Activated naive CD4-positive, alpha-beta T cell treated with anti-CD3 and anti-CD28 coated beads, Interleukin-2, amount 50 U/mL, for 16 hours (primary cell): ENCODE measurements around the gene TCP11L2.
"Not testable (repeated sequence)": the region's sequence is repeated elsewhere in the genome, so short reads cannot be mapped to it uniquely, and the experiment has no call there.

Experiments
- DNase-seq: peaks from one replicate; pipeline ENCODE4 v3.0.0-alpha.2; 2020

Gene TCP11L2

GRCh38 chr12:106345746-106346145 is 43.2 kb downstream of the TCP11L2 start:
- DNase-seq: no peak

DNA sequence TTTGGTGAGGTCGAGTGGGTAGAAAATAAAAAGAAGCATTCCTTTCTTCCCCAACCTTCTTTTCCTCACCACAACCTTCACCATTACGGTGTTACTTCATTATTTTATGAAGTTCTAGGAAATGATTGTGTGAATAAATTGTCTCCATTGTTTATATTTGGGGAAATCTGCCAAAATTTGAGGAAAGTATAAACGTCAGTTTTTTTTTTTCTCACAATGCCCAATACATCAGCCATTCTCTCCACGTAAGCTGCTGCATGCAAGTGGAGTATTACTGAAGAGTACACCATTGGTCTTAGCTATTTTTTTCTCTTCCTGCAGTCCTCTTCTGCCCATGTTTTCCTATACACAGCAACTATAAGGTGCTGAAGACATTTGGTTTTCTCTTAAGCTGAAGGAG is 45.9 kb downstream of the TCP11L2 start:
- no peak for DNase-seq

- DNase-seq: no peak
Measured at GRCh38 chr12:106353175-106353574, 50.6 kb downstream of the TCP11L2 start.

DNA sequence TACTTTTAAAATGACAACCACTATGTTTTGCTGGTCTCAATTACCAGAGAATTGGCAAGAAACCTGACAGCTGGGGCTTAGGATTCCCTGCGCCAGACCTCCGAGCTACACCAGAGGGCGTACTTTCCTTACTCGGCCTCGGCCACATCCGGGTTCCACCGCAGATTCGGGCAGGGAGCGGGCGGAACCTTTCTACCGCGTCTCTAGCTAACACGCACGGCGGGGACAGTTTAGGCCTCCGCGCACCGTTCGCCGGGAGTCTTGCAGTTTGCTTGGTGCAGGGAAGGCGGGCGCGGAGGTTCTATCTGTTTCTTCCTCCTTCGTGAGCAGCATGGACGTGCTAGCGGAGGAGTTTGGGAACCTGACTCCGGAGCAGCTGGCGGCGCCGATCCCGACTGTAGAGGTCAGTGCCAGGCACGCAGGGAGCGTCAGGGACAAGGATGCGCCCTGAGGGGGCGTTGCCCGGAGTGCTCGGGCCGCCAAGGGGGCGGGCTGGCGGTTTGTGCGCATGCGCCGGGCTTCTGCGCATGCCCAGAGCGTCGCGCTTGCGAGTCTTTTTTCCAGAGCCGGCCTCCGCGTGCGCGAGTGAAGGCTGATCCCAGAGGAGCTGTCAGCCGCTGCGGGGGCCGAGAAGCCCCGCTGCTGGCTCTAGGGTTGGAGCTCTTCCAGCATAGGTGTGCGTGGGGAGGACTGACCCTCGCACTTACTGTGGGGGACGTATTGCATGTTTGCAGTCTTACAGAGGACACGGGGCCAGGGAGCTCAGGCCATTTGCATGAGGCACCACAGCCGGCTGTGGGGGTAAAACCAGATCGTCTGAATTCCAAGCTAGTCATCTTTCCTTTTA is 55.2 kb downstream of the TCP11L2 start, which contains the start of gene POLR3B:
POLR3B (plus strand) TSS at position 200 of the 847 bp plus-strand sequence; CDS start at position 332, 132 bp downstream.
- DNase-seq: peak; percentile 97

DNA sequence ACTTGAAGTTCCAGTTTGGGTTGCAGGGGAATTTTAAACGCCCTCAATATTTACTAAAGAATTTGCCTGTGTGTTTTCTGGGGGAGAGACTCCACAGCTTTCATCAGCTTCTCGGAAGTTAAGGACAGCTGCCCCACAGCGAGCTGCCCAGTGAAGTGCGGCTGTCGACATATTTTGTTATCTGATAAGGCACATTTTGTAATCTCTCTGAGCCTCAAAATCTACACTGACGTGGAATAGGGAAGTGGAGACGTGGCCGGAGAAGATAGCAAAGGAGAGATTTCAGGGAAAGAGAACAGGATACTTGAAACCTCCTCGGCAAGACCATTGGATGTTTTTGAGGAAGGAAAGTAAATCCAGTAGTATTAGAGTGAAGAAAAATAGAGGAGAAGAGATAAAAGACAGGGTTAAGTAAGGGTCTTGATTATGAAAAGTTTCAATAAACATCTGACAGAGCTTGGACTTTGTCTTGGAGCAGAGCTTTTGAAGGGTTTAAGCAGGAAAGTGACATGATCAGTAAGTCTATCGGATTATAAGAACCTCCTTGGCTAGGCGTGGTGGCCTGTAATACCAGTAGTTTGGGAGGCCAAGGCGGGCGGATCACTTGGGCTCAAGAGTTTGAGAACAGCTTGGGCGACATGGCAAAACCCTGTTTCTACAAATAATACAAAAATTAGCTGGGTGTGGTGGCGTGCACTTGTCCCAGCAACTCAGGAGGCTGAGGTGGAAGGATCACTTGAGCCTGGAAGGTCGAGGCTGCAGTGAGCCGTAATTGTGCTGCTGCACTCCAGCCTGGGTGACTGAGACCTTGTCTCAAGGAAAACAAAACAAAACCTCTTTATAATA is 56.1 kb downstream of the TCP11L2 start:
- DNase-seq: no peak

- no peak for DNase-seq
Measured at GRCh38 chr12:106359646-106360399, 57.3 kb downstream of the TCP11L2 start.

DNA sequence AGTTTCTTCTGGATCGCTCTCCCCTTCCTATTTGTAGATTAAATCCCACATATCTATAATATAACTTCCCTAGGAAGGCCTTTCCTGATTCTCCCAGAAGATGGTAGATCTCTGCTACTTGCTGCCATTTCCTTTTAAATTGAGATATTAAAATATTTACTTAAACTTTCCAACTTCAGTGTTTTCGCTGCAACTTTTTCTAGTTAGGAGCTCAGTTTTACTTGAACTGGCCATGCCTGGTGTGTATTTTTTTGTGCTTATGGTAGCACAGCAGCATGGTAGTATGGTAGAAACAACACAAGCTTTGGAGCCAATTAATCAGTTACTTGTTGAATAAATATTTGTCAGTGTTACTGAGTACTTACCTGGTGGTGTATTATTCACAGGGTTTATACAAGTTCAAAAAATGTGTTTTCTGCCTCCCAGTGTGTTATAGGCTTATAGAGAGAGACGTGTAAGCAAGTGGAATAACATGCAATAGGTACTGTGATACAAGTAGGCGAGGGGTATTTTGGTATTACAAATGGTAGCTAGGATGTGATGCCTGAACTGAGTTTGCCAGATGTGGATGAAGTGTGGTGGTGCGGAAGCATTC is 58.0 kb downstream of the TCP11L2 start:
- DNase-seq: no peak

GRCh38 chr12:106362971-106363370 is 60.4 kb downstream of the TCP11L2 start:
- no peak for DNase-seq

DNA sequence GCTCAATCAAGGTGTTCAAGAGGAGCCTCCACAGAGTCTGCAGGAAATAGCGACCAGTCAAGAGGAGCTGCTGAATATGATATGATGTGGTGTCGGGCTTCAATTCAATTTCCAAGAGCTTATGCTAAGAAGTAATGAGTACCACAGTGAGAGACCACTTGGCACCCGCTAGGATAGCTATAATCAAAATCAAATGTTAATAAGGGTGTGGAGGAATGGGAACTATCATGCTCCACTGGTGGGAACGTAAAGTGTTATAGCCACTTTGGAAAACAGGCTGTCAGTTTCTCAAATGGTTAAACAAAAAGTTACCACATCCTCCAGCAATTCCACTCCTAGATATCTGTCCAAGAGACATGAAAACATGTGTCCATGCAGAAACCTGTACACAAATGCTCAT is 61.7 kb downstream of the TCP11L2 start:
- DNase-seq: no peak

GRCh38 chr12:106369624-106370346 is 67.3 kb downstream of the TCP11L2 start:
- DNase-seq: no peak

DNA sequence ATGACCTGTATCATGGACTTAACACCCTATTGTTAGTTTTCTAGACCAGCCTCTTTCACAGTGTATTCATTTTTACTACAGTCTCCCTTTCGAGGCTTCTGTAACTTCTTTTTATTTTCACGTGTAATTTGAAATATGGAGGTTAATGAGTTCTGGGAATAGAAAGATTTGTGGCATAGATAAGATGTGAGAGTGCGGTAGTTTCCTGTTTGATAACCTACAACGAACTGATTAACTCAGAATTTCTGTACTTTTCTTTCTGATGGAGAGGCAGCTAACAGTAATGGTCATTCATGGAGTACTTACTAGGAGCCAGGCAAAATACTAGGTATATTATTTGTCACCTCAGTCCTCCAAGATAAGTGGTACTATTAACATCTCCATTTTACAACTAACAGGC is 76.3 kb downstream of the TCP11L2 start:
- DNase-seq: no peak

DNA sequence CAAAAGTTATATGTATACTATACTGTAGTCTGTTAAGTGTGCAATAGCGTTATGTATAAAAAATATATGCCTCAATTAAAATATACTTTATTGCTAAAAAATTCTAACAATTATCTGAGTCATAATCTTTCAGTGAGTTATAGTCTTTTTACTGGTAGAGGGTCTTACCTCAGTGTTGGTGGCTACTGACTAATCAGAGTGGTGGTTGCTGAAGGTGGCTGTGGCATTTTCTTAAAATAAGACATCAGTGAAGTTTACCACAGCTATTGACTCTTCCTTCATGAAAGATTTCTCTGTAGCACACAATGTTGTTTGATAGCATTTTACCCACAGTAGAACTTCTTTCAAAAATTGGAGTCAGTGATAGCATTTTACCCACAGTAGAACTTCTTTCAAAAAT is 78.4 kb downstream of the TCP11L2 start:
- DNase-seq: no peak

- not testable (repeated sequence) for DNase-seq
Measured at GRCh38 chr12:106381866-106382265, 79.3 kb downstream of the TCP11L2 start.

GRCh38 chr12:106386813-106387535 is 84.4 kb downstream of the TCP11L2 start:
- no peak for DNase-seq

DNA sequence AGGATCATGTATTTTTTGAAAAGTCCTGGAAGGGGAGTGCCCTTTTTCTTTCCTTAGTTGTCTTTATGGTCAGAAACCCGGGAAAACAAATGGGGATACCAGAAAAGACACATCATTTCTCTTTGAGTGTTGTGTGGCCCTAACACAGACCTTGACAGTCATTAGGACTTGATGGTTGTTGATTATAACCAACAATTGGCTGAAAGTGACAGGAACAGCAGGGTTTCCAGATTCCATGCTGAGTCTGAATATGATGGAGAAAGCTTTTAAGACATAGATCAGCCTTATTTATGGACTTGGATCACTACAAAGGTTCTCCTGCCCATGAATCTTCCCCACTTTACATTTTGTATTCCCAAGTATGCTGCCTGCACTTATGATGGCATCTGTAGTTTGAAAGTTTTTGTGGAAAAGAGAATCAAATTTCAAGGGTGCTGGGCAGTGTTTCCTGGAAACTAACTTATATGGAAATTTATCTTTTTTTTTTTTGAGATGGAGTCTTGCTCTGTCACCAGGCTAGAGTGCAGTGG is 85.4 kb downstream of the TCP11L2 start:
- no peak for DNase-seq

DNA sequence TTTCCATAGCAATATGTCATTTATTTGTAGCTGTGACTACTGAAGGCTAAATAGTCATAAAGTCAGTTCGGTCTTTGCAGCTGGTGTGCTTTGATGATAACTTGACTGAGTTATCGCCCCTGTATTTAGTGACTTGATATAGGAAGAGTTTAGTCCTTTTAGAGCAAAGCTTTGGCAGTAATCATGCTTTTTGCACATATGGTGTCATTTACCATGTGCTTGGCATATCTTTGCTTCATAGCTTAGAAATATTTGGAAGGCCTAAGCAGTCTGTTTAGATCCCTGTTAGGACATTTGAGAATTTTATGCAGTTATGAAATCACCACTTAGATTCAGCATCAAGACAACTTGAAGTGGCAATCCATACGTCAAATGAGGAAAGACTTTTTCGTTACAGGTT is 86.6 kb downstream of the TCP11L2 start:
- no peak for DNase-seq

DNA sequence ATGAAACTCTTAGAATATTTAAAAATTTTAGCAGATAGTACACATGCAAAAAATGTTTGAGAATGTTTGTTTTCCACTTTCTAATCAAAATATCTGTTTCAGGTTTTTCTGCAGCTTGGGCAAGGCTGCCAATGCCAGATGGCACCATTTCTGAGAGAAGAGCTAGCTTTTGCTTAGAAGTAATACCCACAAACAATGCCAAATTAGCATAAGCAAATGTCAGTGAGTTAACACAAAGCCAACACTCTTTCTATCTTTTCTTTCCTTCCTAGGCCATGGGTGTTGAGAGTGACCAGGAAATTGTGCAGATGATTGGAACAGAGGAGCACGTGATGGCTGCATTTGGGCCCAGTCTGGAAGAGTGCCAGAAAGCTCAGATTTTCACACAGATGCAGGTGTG is 90.2 kb downstream of the TCP11L2 start:
- no peak for DNase-seq
